SK-MEL-5 (cell line): ENCODE measurements around the gene GSAP. TPM values are rescaled to one million over a fixed set of nuclear protein-coding genes. Genes with fewer than 3 reads are reported as not detected.
"Not testable (repeated sequence)": the region's sequence is repeated elsewhere in the genome, so short reads cannot be mapped to it uniquely, and the experiment has no call there.

Experiments used
- DNase-seq: peaks from one replicate; pipeline ENCODE4 v3.0.0-alpha.2; 2016; ENCODE audit warnings: low read depth, low spot score
- in situ Hi-C: cut with HindIII; loops from 2 replicates; pipeline ENCODE4 v1.10.0; 2016; ENCODE audit warnings: low sequenced_read_pairs, high pct_unique_total_duplicates, low pct_unique_long_range_greater_than_20kb
- total RNA-seq: library from RNA; depleted of rRNA; stranded (reverse); fragments of >200 nt; shearing (Covaris generic); gene quantifications from 2 replicates; pipeline ENCODE4 v1.2.3, GENCODE V29; 2014; rRNA removed

Gene GSAP
- total RNA-seq, 1 experiment from 2014 or later: 11.1 TPM

DNA sequence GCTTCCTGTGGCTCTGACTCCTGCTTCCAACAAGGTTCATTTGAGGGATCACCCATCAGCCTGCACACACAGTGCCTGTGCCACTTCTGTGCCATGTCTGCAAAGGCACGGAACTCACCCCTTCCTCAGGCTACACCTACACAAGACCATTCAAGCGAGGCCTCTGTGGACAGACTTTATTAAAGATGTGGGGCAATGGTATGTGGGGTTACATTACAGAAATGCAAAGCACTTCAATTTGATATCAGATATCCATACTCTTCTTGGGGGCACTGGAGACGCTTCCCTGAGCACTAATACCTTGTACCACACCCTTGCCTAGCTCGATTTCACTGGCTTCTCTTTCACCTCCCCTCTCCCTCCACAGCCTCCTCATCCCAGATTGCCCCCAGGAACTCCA lies 132.1 kb downstream of the GSAP start:
- DNase-seq: no peak
- in situ Hi-C loops: no loop called here

DNA sequence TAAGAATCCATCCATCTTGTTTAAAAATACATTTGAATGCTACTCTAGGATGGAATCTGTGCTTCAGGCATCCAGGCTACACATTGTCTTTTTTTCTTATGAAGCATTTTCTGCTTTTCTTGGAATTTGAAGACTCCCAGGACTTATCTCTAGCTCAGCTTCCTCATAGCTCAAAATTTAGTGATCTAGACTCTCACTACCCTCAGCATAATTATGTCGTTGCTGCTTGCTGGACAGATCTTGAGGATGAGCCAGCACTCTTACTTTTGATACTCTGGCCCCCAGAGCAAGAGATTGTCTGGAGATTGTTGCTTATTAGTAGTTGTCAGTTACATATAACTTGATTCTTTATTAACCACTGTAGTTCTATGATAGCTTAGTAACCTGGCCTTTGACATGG lies 133.3 kb downstream of the GSAP start:
- no peak for DNase-seq
- in situ Hi-C loops: no loop called here

DNA sequence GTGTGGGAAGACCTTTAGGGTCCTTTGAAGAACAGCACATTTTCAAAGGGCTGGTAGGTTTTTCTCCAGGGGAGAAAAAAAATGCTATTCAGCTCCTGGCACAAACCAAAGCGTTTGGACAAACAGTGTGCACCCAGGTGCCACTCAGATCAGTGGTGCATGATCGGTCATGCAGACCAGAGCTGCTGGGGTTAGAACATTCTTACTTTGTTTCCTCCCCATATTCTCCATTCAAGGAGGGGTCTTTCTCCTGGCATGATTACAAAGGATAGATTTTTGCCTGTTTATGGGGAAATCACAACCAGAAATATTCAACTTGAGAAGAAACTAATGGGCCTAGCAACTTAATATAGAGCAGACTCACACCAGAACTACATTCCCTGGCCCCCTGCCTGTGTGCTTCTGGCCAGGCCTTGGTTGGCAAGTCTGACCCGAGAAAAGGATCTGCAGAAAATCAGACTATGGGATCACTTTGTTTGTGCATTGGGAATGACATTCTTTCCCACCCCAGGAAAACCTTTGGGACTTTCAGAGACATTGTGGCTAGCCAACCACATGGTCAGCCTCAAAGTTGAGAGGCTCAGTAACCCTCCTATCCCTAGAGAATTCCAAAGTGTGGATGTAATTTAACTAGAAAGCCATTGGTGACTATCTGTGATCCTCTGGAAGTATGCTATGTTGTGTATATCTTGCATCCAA lies 134.2 kb downstream of the GSAP start:
- no peak for DNase-seq
- in situ Hi-C loops: no loop called here

DNA sequence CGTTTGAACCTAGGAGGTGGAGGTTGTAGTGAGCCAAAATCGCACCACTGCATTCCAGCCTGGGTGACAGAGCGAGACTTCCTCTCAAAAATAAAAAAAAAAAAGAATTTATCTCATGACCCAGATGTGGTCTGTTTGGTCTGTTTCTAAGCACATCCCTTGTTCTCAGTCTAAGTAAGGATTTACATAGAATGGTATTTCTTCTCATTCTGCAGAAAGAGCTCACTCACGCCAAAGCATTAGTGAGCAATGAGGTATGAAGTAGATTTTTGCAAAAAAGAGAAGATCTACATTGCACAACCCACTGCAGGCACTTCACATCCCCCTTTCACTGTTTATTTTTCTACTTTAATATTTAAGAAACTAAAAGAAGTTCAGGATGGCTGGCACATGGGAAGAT lies 140.0 kb downstream of the GSAP start:
- in situ Hi-C loops: no loop called here
- no peak for DNase-seq

DNA sequence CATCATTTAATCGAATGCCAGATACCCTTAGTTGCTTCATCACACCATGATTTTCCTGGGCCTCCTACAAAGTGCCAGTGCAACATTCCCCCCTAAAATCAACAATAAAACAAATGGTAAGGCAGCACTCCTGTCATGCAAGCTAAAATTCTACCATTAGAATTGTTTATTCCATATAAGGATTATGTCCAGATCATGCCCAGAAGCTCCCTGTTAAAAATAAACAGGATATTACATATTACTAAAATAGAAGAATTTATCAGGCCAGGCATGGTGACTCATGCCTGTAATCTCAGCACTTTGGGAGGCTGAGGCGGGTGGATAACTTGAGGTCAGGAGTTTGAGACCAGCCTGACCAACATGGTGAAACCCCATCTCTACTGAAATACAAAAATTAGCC lies 140.5 kb downstream of the GSAP start:
- DNase-seq, in situ Hi-C loops: not testable (repeated sequence)

DNA sequence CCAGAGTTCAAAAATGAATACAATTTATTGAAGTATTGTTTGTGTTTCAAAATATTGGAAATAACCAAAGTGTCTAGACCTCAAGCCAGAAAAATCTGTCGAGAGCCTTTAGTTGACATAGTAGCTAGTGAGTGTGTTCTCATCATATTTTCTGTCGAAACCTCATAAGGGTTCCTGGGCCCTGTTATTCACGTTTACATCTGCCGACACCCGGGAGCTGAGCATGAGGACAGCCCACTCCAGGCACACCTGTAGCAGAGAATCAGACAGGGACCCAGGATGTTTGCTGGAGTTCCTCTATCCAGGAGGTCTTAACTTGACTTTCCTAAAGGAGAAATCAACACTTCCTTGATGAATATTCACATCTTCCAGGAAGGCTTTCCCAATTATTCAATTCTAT lies 144.4 kb downstream of the GSAP start:
- DNase-seq: no peak
- in situ Hi-C loops: no loop called here

DNA sequence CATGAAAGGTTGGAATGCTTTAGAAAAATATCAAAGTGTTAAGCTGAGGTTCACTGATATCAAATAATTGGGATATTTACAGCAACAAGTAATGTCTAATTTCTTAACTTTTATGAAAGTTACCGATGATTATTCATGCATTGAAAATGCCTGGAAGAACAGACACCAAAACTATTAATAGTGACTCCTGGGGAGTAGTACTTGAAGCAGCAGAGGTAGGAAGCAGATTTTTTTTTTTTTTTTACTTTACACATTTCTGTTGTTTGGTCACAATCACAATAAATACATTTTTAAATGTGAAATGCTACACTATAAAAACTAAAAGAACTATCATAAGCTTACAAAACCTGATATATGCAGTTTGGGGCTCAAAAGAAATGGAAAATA lies 146.1 kb downstream of the GSAP start:
- in situ Hi-C loops: no loop called here
- no peak for DNase-seq

DNA sequence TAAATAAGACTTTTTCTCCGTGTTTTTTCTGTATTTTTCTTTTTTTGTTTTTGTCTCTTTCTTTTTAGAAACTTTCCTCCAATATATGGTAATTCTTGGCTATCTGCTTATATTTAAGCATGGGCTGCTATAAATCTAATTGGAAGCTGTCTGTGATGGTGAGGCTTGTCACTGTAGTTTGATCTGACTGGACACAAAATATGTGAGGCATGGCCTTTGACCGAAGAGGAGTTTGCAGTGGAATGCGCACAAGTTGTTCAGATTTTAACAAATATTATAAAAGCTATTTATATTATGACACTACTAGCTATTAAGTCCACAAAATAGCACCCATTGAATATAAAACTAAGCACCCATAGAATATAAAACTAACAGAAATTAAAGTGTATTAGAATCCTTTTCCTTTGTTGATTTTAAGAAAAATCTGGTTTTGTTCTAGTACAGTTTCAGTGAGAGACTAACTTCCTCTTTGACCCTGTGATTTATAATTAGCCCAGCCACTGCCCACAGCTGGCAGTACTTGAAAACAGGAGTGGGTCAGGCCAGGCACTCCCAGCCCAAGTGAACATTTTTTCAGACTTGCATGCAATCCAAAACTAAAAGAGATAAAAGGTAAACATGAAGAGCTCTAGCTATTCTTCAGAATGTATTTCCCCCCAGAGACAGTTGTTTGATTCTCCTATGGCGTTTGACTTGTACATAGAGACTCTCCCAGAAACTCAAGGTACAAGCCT lies 146.6 kb downstream of the GSAP start:
- in situ Hi-C loops: no loop called here
- no peak for DNase-seq

DNA sequence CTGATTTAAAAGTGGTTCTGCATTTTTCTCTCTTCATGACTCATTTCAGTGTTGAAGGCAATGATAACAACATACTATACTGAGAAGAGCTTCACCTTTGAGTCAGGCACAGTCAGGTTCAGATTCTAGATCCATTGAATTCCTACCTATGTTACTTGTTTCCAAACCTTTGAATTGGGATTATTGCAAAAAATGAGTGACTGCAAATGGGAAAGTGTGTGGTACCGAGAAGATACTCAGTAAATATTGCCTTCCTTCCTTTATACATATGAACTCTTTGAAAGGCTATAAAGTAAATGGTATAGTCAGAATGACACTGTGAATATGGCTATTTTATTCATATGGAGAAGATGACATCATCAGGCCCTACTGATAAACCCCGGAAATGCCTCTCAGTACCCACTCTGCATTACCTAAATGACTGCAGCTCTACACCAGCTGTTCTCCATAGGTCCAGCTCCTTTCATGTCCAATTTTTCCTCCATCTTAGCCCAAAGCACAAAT lies 149.8 kb downstream of the GSAP start:
- in situ Hi-C loops: no loop called here
- DNase-seq: no peak

DNA sequence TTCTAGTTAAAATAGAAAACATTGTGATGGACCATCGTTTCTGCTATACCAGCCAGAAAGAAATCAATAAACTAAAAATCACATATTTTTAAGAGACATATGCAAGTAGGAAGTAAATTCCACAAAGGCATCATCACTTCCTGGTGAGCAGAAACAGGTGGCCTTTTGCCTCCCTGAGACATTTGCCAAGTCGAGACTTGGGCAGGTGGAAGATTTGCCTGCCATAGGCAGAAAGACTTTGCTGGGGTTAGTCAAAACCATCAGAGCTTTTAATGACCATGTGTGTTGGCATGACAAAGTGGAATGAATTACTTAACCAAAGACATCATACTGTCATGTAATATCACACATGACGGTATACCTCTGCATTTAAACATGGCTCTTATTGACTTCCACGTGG lies 150.5 kb downstream of the GSAP start:
- in situ Hi-C loops: no loop called here
- DNase-seq: no peak

DNA sequence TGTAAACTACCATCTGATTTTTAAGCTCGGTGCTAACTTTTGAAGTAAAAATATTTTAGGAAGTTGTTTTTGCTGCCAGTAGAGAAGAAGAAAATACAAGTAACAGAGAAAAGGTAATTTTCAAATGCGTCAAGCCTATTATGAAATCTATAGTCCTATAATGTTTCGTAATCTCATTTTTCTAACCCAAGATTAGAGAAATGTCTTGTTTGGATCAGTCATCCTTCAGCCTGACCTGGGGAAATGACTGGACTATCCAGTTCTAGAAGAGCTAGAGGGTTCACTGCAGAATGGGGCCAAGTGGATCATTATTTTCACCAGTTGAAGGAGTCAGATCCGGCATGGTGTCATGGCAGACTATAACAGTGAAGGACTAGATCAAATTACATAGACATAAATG lies 153.8 kb downstream of the GSAP start:
- in situ Hi-C loops: no loop called here

More for the DNA sequence above, 153.8 kb downstream of the GSAP start:
- no peak for DNase-seq

Other genes starting within 250 kb of the GSAP start
- not detected in 2 replicates for gene FGL2, start 216.5 kb downstream of the GSAP start, total RNA-seq
- 36.4 and 39.5 TPM in 2 replicates for gene PTPN12, start 120.9 kb upstream of the GSAP start, total RNA-seq